ENCODE results near the gene CPNE7. TPM values are rescaled to one million over a fixed set of nuclear protein-coding genes. Genes with fewer than 3 reads are reported as not detected.

The CPNE7 gene
- total and polyA plus RNA-seq, 10 of the 15 experiments (the other 5 are each of a cell fraction or from before 2014, with no cell fraction given), result 0.29 to 46.9 (median 17.5) TPM

GRCh38 chr16:89600427-89600826 lies 24.9 kb downstream of the CPNE7 start:
- Histone ChIP-seq H3K27ac (ENCODE audit: control insufficient read depth, insufficient read depth) (no peak overlapping the region), H3K9ac (ENCODE audit: control insufficient read depth, insufficient read depth, low read length) (no peak overlapping the region), H2AFZ (ENCODE audit: control insufficient read depth, low read depth, low read length) (no peak overlapping the region), H3K4me1 (ENCODE audit: control insufficient read depth, insufficient read depth, low read length) (no peaks in the 10 kb centered on the region), H3K79me2 (ENCODE audit: control insufficient read depth, insufficient read depth, low read length) (no peaks in the 10 kb centered on the region), H3K27me3 (replicated peaks in 1 of 2; ENCODE audit: control insufficient read depth in 2 of 2, insufficient read depth in 2 of 2, low read length in 1 of 2) (no peaks in the 10 kb centered on the region), H3K4me3 (no peak overlapping the region), H3K4me2 (ENCODE audit: control insufficient read depth, insufficient read depth) (no peak overlapping the region), H3K36me3 (ENCODE audit: control insufficient read depth in 2 of 2, insufficient read depth in 2 of 2, low read length in 1 of 2) (no peaks in the 10 kb centered on the region; a peak in 1 of 4 replicates), H3K9me3 (replicated peaks; ENCODE audit: control insufficient read depth, insufficient read depth, low read length) (no peaks in the 10 kb centered on the region), H4K20me1 (ENCODE audit: control insufficient read depth, insufficient read depth) (no peaks in the 10 kb centered on the region)
- BruUV-seq (replicated peaks), result no TSS peak
- WGBS (ENCODE audit: insufficient coverage, insufficient replicate concordance, low lambda C conversion rate, missing lambda C conversion rate), result 51% methylated on average over 12 of the region's 12 CpGs
- in situ Hi-C loops (cut with MboI) (no loop called here), intact Hi-C loops (cut with micrococcal nuclease; ENCODE audit: unreplicated experiment) (no loop called here)
- ChIA-PET SMC1A (ENCODE audit: uncharacterized antibody, unreplicated experiment) (no interaction called here), POLR2A (no interaction called here), CTCF (interaction anchor here (0.6 to 2.0 kb wide), 6 partner anchors 25 to 361 kb away, joined by 3 to 6 read pairs (median 4); partner anchors contain the start of gene CPNE7), RAD21 (ENCODE audit: unreplicated experiment) (interaction anchor here (1.4 kb wide), 1 partner anchor 40 kb away, joined by 3 read pairs; no protein-coding TSS in a partner anchor)
- no peak for FAIRE-seq
- TF ChIP-seq HDAC6 (IDR thresholded peaks at IDR 0.05; ENCODE audit: unreplicated experiment) (no peak), REST (IDR thresholded peaks at IDR 0.05; ENCODE audit: low read depth, low read length) (no peak), PAX8 (IDR thresholded peaks at IDR 0.05) (no peak), USF2 (IDR thresholded peaks at IDR 0.05; ENCODE audit: borderline replicate concordance, low read depth, low read length) (no peak), RAD21 (IDR thresholded peaks at IDR 0.05; ENCODE audit: insufficient read depth, low read depth, low read length) (no peak), SMAD5 (IDR thresholded peaks at IDR 0.05; ENCODE audit: low read depth) (no peak), CBX3 (IDR thresholded peaks at IDR 0.05; ENCODE audit: borderline replicate concordance, low read depth) (no peak), PRDM15 (CRISPR knock-in tag; IDR thresholded peaks at IDR 0.05) (no peak)
- TF ChIP-seq, protein P1, sequence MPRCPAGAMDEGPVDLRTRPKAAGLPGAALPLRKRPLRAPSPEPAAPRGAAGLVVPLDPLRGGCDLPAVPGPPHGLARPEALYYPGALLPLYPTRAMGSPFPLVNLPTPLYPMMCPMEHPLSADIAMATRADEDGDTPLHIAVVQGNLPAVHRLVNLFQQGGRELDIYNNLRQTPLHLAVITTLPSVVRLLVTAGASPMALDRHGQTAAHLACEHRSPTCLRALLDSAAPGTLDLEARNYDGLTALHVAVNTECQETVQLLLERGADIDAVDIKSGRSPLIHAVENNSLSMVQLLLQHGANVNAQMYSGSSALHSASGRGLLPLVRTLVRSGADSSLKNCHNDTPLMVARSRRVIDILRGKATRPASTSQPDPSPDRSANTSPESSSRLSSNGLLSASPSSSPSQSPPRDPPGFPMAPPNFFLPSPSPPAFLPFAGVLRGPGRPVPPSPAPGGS (IDR thresholded peaks at IDR 0.05; ENCODE audit: borderline replicate concordance, insufficient read depth, low read depth, low read length, poor library complexity, severe bottlenecking), result peak; percentile 53
- no peak; the same call in 2 of the 3 replicates for ATAC-seq
- DNase-seq (ENCODE audit: low read depth, low spot score), result no peak

Measured in GM12878 (cell line).